Measurements from ENCODE around the gene EIF4B. TPM values are rescaled to one million over a fixed set of nuclear protein-coding genes. Genes with fewer than 3 reads are reported as not detected.

Gene EIF4B
- polyA plus RNA-seq, 1 donor (not counting 4 experiments of a cell fraction or from before 2014, with no cell fraction given) = 422 TPM

- H3K9me3 ChIP-seq (ENCODE audit: control insufficient read depth, low read depth, low read length) = no peaks in the 10 kb centered on the region
- peaks cover 23% of the 10 kb centered on the region for H3K4me1 ChIP-seq (ENCODE audit: control insufficient read depth, extremely low read depth, insufficient read depth, low read length)
- no peaks in the 10 kb centered on the region for H3K9me1 ChIP-seq (ENCODE audit: control insufficient read depth, extremely low read depth, insufficient read depth, low read length)
- H3K4me2 ChIP-seq (ENCODE audit: control insufficient read depth, extremely low read depth, insufficient read depth, low read depth, low read length) = peak within 1 kb of the TSS; percentile 98
- peak within 1 kb of the TSS; percentile 79 for H3K9ac ChIP-seq (ENCODE audit: control insufficient read depth, extremely low read depth, insufficient read depth, low read length)
- peaks cover 14 to 15% of the 10 kb centered on the region in 2 experiments for H3K36me3 ChIP-seq (ENCODE audit: control insufficient read depth in 2 of 2, extremely low read depth in 1 of 2, insufficient read depth in 2 of 2, low read length in 2 of 2)
- dilution Hi-C loops (cut with MboI; ENCODE audit: extremely low pct_ligation_motif_present, low sequenced_read_pairs) = no loop called here
- peaks cover 11% of the 10 kb centered on the region for H3K79me2 ChIP-seq (ENCODE audit: control insufficient read depth, insufficient read depth, low read length)
- H3K27ac ChIP-seq (ENCODE audit: control insufficient read depth, insufficient read depth, low read length) = peak within 1 kb of the TSS; percentile 61
- peak within 1 kb of the TSS; percentile 62 to 90 (median 88) for H3K4me3 ChIP-seq (ENCODE audit: control insufficient read depth in 2 of 3, extremely low read depth in 1 of 3, insufficient read depth in 2 of 3, low read depth in 1 of 3, low read length in 3 of 3)
- H3K27me3 ChIP-seq (ENCODE audit: control insufficient read depth, extremely low read depth, insufficient read depth, low read length) = no peaks in the 10 kb centered on the region
- no peaks in the 10 kb centered on the region for H4K20me1 ChIP-seq (ENCODE audit: control insufficient read depth, extremely low read depth, insufficient read depth, low read length)
- peak within 1 kb of the TSS; percentile 52 for H2AFZ ChIP-seq (ENCODE audit: control insufficient read depth, low read length)
- DNase-seq (ENCODE audit: low read depth, low spot score) (peak; percentile 81), FAIRE-seq (no peak)
- no peak for TF ChIP-seq CTCF (optimal IDR thresholded peaks at IDR 0.05 in 1 of 3, IDR thresholded peaks at IDR 0.05 in 1 of 3, conservative IDR thresholded peaks at IDR 0.05 in 1 of 3; ENCODE audit: extremely low read depth in 1 of 3, insufficient read depth in 2 of 3, low read length in 3 of 3)
- TF ChIP-seq EZH2 (IDR thresholded peaks at IDR 0.05; ENCODE audit: low read length) = no peak
Measured at GRCh38 chr12:53079226-53080117, 73.2 kb downstream of the EIF4B start, which contains the start of gene SPRYD3. SPRYD3 (minus strand) TSS chr12:53079390; CDS start chr12:53079333, 57 bp downstream.

GRCh38 chr12:53082637-53083175 lies 76.5 kb downstream of the EIF4B start:
- Histone ChIP-seq H3K4me1 (ENCODE audit: control insufficient read depth, extremely low read depth, insufficient read depth, low read length) (peaks cover 23% of the 10 kb centered on the region), H3K27ac (ENCODE audit: control insufficient read depth, insufficient read depth, low read length) (no peak overlapping the region), H3K9ac (ENCODE audit: control insufficient read depth, extremely low read depth, insufficient read depth, low read length) (no peak overlapping the region), H3K4me2 (ENCODE audit: control insufficient read depth, extremely low read depth, insufficient read depth, low read depth, low read length) (no peak overlapping the region), H3K4me3 (ENCODE audit: control insufficient read depth in 2 of 3, extremely low read depth in 1 of 3, insufficient read depth in 2 of 3, low read depth in 1 of 3, low read length in 3 of 3) (no peak overlapping the region), H2AFZ (ENCODE audit: control insufficient read depth, low read length) (no peak overlapping the region), H3K9me1 (ENCODE audit: control insufficient read depth, extremely low read depth, insufficient read depth, low read length) (no peaks in the 10 kb centered on the region), H3K9me3 (ENCODE audit: control insufficient read depth, low read depth, low read length) (no peaks in the 10 kb centered on the region), H3K36me3 (ENCODE audit: control insufficient read depth in 2 of 2, extremely low read depth in 1 of 2, insufficient read depth in 2 of 2, low read length in 2 of 2) (no peaks in the 10 kb centered on the region), H4K20me1 (ENCODE audit: control insufficient read depth, extremely low read depth, insufficient read depth, low read length) (no peaks in the 10 kb centered on the region), H3K79me2 (ENCODE audit: control insufficient read depth, insufficient read depth, low read length) (peaks cover 9% of the 10 kb centered on the region), H3K27me3 (ENCODE audit: control insufficient read depth, extremely low read depth, insufficient read depth, low read length) (no peaks in the 10 kb centered on the region)
- dilution Hi-C loops (cut with MboI; ENCODE audit: extremely low pct_ligation_motif_present, low sequenced_read_pairs) = no loop called here
- TF ChIP-seq EZH2 (IDR thresholded peaks at IDR 0.05; ENCODE audit: low read length) (no peak), CTCF (optimal IDR thresholded peaks at IDR 0.05 in 1 of 3, IDR thresholded peaks at IDR 0.05 in 1 of 3, conservative IDR thresholded peaks at IDR 0.05 in 1 of 3; ENCODE audit: extremely low read depth in 1 of 3, insufficient read depth in 2 of 3, low read length in 3 of 3) (no peak)
- FAIRE-seq = no peak
- DNase-seq (ENCODE audit: low read depth, low spot score) = no peak
